WTC11 (cell line): ENCODE results near the gene MRPL14. TPM values are rescaled to one million over a fixed set of nuclear protein-coding genes. Genes with fewer than 3 reads are reported as not detected.

Experiments
- ATAC-seq: fragments of 200-7000 bp; cut with Tn5 transposase; 2 replicates; pipeline ENCODE4 v1.10.0; 2021; ENCODE audit warnings: mild to moderate bottlenecking, moderate library complexity
- CTCF ChIA-PET: fragments of 300-600 bp; sonication (Branson Sonifier 250); formaldehyde crosslinking; loops from one replicate; lab custom pipeline; 2021; ENCODE audit warnings: antibody characterized with exemption; lab: Charles Lee
- POLR2A ChIA-PET: fragments of 350-600 bp; sonication (Branson Sonifier 250); formaldehyde crosslinking; loops from one replicate; lab custom pipeline; 2021; ENCODE audit warnings: antibody characterized with exemption; lab: Charles Lee
- DNase-seq: peaks from one replicate; pipeline ENCODE4 v3.0.0; 2021; ENCODE audit warnings: low spot score
- H3K27ac Mint-ChIP-seq: 2 replicates; pipeline ENCODE4 v1.8.0; 2021; ENCODE audit warnings: mixed read lengths
- H3K27me3 Mint-ChIP-seq: 2 replicates; pipeline ENCODE4 v1.8.0; 2021; ENCODE audit warnings: low read depth, mild to moderate bottlenecking, moderate library complexity, mixed read lengths
- H3K36me3 Mint-ChIP-seq: 2 replicates; pipeline ENCODE4 v1.8.0; 2021; ENCODE audit warnings: mixed read lengths
- H3K4me1 Mint-ChIP-seq: 2 replicates; pipeline ENCODE4 v1.8.0; 2022; ENCODE audit warnings: mixed read lengths
- H3K4me3 Mint-ChIP-seq: 2 replicates; pipeline ENCODE4 v1.8.0; 2021; ENCODE audit warnings: mild to moderate bottlenecking, moderate library complexity, mixed read lengths
- H3K9me3 Mint-ChIP-seq: 2 replicates; pipeline ENCODE4 v1.8.0; 2021; ENCODE audit warnings: mixed read lengths
- CBFB ChIP-seq: sonication (generic); formaldehyde crosslinking; IDR thresholded peaks from 2 replicates; pipeline ENCODE4 v1.8.1; 2022; ENCODE audit warnings: mild to moderate bottlenecking, low read depth, missing genetic modification reagents
- CREB1 ChIP-seq: sonication (generic); formaldehyde crosslinking; IDR thresholded peaks from 2 replicates; pipeline ENCODE4 v1.8.0; 2023; ENCODE audit warnings: mild to moderate bottlenecking, missing genetic modification reagents
- CREM ChIP-seq: sonication (generic); formaldehyde crosslinking; IDR thresholded peaks from 2 replicates; pipeline ENCODE4 v1.8.1; 2022; ENCODE audit warnings: mild to moderate bottlenecking, missing genetic modification reagents, moderate library complexity
- EMX1 ChIP-seq: fragments of 250-450 bp; sonication (Bioruptor Pico); IDR thresholded peaks from 2 replicates; pipeline ENCODE4 v1.8.0; 2021; ENCODE audit warnings: mild to moderate bottlenecking
- GTF2I ChIP-seq: fragments of 250-450 bp; sonication (Bioruptor Pico); conservative IDR thresholded peaks from 2 replicates; pipeline ENCODE4 v1.4.0; 2021; ENCODE audit warnings: mild to moderate bottlenecking
- NFE2L1 ChIP-seq: sonication (generic); formaldehyde crosslinking; IDR thresholded peaks from 2 replicates; pipeline ENCODE4 v1.8.1; 2023; ENCODE audit warnings: missing genetic modification reagents
- RELA ChIP-seq: sonication (generic); formaldehyde crosslinking; IDR thresholded peaks from 2 replicates; pipeline ENCODE4 v1.8.1; 2022; ENCODE audit warnings: missing genetic modification reagents, mild to moderate bottlenecking, borderline replicate concordance
- RORB ChIP-seq: fragments of 250-450 bp; sonication (Bioruptor Pico); IDR thresholded peaks from 2 replicates; pipeline ENCODE4 v1.9.0; 2021; ENCODE audit warnings: mild to moderate bottlenecking
- SP1 ChIP-seq: sonication (generic); formaldehyde crosslinking; conservative IDR thresholded peaks from 2 replicates; pipeline ENCODE4 v1.8.1; 2022; ENCODE audit warnings: missing genetic modification reagents
- ZNF416 ChIP-seq: fragments of 250-450 bp; sonication (Bioruptor Pico); IDR thresholded peaks from 2 replicates; pipeline ENCODE4 v1.9.0; 2021; ENCODE audit warnings: mild to moderate bottlenecking, inconsistent platforms
- ZNF423 ChIP-seq: fragments of 250-450 bp; sonication (Bioruptor Pico); IDR thresholded peaks from 2 replicates; pipeline ENCODE4 v2.1.2; 2022; ENCODE audit warnings: mild to moderate bottlenecking, moderate library complexity
- total RNA-seq: library from RNA; stranded (reverse); gene quantifications from 3 replicates; pipeline ENCODE4 v1.2.3, GENCODE V29; 2021
- TF ChIP-seq, protein P1 (sequence below): sonication (generic); formaldehyde crosslinking; IDR thresholded peaks from 2 replicates; pipeline ENCODE4 v1.8.1; 2023; ENCODE audit warnings: mild to moderate bottlenecking, moderate library complexity, missing genetic modification reagents
- TF ChIP-seq, protein P2 (sequence below): sonication (generic); formaldehyde crosslinking; conservative IDR thresholded peaks from 2 replicates; pipeline ENCODE4 v1.8.1; 2023; ENCODE audit warnings: mild to moderate bottlenecking, low read depth, missing genetic modification reagents, moderate library complexity
- TF ChIP-seq, protein P3 (sequence below): sonication (generic); formaldehyde crosslinking; IDR thresholded peaks from 2 replicates; pipeline ENCODE4 v1.8.1; 2022; ENCODE audit warnings: low read depth, mild to moderate bottlenecking, moderate library complexity, missing genetic modification reagents, borderline replicate concordance
- TF ChIP-seq, protein P4 (sequence below): sonication (generic); formaldehyde crosslinking; IDR thresholded peaks from 2 replicates; pipeline ENCODE4 v1.8.0; 2023; ENCODE audit warnings: missing genetic modification reagents
- TF ChIP-seq, protein P5 (sequence below): sonication (generic); formaldehyde crosslinking; IDR thresholded peaks from 2 replicates; pipeline ENCODE4 v1.8.1; 2022; ENCODE audit warnings: mild to moderate bottlenecking, missing genetic modification reagents, moderate library complexity, borderline replicate concordance
- TF ChIP-seq, protein P6 (sequence below): sonication (generic); formaldehyde crosslinking; IDR thresholded peaks from 2 replicates; pipeline ENCODE4 v1.8.1; 2023; ENCODE audit warnings: mild to moderate bottlenecking, missing genetic modification reagents, moderate library complexity
- TF ChIP-seq, protein P7 (sequence below): fragments of 250-450 bp; sonication (Bioruptor Pico); IDR thresholded peaks from 2 replicates; pipeline ENCODE4 v1.9.0; 2021; ENCODE audit warnings: mild to moderate bottlenecking, borderline replicate concordance

MRPL14 gene
- total RNA-seq, 1 experiment from 2014 or later = 74.2 TPM

DNA sequence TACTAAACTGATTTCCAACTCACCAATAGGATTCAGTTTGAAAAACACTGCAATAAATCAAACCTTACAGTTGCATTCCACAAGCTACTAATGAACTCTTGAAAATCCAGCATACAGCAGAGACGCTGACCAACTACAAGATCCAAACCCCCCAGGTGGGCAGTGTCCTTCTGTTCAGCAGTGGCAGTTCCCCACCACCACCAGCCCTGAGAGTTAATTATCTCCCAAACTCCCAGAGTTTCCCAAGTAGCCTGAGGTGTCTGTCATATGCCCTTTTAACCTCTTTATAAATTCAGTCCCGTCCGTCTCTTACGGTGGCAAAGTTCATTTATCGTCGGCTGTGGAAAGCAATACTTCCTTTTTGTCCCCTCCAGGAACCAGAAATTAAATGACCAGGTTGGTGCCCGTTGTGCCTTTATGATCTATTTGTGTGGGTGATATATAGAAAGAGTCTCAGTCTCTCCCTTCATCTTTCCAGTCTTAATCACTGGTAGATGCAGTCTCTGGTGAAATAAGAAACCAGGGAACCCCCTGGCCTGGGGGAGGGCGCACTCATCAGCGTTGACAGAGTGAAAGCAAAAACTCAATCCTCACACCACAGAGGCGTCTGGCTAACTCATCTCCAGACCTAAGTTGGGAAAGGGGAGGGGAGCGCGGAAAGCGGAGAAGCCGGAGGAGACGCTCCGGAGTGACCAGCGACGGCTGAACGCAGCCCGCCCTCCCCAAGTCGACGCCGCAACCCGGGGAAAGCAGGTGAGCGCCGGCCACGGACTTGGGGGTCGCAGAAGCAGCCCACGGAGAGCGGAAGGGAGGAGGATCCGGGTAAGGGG lies 717 bp downstream of the MRPL14 start:
- peak; percentile 48 for ATAC-seq
- CTCF ChIA-PET = interaction anchor here (1.0 to 1.6 kb wide), 7 partner anchors 12 to 186 kb away, joined by 3 to 5 read pairs (median 4); no protein-coding TSS in a partner anchor
- H3K9me3 Mint-ChIP-seq = no peaks in the 10 kb centered on the region

DNA sequence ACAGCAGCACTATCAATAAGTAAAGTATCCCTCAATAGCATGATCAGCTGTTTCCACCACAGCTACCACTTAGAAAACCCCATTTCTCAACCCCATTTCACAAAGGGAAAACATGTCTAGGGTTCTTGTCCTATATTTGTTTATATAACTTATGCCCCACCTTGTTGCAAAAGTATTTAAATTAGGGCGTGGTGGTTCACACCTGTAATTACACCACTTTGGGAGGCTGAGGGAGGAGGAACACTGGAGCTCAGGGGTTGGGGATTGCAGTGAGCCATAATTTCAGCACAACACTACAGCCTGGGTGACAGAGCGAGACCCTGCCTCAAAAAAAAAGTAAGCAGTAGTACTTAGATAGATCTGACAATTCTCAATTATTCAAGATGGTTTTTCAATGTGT lies 3.7 kb downstream of the MRPL14 start:
- no peaks in the 10 kb centered on the region for H3K9me3 Mint-ChIP-seq
- ATAC-seq (no peak), DNase-seq (no peak)
- H3K27ac Mint-ChIP-seq = peak overlapping the region; percentile 87
- ChIA-PET CTCF (interaction anchor here (0.8 to 0.9 kb wide), 2 partner anchors 27 to 111 kb away, joined by 3 to 4 read pairs; no protein-coding TSS in a partner anchor), POLR2A (interaction anchor here (0.6 to 0.9 kb wide), 2 partner anchors 71 to 1032 kb away, joined by 3 to 8 read pairs; no protein-coding TSS in a partner anchor)
- H3K4me3 Mint-ChIP-seq = no peak overlapping the region
- H3K4me1 Mint-ChIP-seq = peaks cover 63% of the 10 kb centered on the region
- H3K27me3 Mint-ChIP-seq = no peaks in the 10 kb centered on the region
- peaks cover 2% of the 10 kb centered on the region for H3K36me3 Mint-ChIP-seq
- TF ChIP-seq, protein P1, sequence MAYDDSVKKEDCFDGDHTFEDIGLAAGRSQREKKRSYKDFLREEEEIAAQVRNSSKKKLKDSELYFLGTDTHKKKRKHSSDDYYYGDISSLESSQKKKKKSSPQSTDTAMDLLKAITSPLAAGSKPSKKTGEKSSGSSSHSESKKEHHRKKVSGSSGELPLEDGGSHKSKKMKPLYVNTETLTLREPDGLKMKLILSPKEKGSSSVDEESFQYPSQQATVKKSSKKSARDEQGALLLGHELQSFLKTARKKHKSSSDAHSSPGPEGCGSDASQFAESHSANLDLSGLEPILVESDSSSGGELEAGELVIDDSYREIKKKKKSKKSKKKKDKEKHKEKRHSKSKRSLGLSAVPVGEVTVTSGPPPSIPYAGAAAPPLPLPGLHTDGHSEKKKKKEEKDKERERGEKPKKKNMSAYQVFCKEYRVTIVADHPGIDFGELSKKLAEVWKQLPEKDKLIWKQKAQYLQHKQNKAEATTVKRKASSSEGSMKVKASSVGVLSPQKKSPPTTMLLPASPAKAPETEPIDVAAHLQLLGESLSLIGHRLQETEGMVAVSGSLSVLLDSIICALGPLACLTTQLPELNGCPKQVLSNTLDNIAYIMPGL (CRISPR knock-in tag) = no peak
- TF ChIP-seq, protein P2, sequence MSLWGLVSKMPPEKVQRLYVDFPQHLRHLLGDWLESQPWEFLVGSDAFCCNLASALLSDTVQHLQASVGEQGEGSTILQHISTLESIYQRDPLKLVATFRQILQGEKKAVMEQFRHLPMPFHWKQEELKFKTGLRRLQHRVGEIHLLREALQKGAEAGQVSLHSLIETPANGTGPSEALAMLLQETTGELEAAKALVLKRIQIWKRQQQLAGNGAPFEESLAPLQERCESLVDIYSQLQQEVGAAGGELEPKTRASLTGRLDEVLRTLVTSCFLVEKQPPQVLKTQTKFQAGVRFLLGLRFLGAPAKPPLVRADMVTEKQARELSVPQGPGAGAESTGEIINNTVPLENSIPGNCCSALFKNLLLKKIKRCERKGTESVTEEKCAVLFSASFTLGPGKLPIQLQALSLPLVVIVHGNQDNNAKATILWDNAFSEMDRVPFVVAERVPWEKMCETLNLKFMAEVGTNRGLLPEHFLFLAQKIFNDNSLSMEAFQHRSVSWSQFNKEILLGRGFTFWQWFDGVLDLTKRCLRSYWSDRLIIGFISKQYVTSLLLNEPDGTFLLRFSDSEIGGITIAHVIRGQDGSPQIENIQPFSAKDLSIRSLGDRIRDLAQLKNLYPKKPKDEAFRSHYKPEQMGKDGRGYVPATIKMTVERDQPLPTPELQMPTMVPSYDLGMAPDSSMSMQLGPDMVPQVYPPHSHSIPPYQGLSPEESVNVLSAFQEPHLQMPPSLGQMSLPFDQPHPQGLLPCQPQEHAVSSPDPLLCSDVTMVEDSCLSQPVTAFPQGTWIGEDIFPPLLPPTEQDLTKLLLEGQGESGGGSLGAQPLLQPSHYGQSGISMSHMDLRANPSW (CRISPR knock-in tag) = no peak
- TF ChIP-seq, protein P3, sequence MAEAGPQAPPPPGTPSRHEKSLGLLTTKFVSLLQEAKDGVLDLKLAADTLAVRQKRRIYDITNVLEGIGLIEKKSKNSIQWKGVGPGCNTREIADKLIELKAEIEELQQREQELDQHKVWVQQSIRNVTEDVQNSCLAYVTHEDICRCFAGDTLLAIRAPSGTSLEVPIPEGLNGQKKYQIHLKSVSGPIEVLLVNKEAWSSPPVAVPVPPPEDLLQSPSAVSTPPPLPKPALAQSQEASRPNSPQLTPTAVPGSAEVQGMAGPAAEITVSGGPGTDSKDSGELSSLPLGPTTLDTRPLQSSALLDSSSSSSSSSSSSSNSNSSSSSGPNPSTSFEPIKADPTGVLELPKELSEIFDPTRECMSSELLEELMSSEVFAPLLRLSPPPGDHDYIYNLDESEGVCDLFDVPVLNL (CRISPR knock-in tag) = no peak
- TF ChIP-seq, protein P4, sequence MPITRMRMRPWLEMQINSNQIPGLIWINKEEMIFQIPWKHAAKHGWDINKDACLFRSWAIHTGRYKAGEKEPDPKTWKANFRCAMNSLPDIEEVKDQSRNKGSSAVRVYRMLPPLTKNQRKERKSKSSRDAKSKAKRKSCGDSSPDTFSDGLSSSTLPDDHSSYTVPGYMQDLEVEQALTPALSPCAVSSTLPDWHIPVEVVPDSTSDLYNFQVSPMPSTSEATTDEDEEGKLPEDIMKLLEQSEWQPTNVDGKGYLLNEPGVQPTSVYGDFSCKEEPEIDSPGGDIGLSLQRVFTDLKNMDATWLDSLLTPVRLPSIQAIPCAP = no peak
- TF ChIP-seq NFE2L1 (no peak), CBFB (no peak), CREM (CRISPR knock-in tag) (no peak), ZNF416 (CRISPR knock-in tag) (no peak), ZNF423 (CRISPR knock-in tag) (no peak), CREB1 (CRISPR knock-in tag) (no peak), GTF2I (no peak), EMX1 (CRISPR knock-in tag) (no peak)
- TF ChIP-seq, protein P5, sequence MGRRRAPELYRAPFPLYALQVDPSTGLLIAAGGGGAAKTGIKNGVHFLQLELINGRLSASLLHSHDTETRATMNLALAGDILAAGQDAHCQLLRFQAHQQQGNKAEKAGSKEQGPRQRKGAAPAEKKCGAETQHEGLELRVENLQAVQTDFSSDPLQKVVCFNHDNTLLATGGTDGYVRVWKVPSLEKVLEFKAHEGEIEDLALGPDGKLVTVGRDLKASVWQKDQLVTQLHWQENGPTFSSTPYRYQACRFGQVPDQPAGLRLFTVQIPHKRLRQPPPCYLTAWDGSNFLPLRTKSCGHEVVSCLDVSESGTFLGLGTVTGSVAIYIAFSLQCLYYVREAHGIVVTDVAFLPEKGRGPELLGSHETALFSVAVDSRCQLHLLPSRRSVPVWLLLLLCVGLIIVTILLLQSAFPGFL (CRISPR knock-in tag) = no peak
- TF ChIP-seq, protein P6, sequence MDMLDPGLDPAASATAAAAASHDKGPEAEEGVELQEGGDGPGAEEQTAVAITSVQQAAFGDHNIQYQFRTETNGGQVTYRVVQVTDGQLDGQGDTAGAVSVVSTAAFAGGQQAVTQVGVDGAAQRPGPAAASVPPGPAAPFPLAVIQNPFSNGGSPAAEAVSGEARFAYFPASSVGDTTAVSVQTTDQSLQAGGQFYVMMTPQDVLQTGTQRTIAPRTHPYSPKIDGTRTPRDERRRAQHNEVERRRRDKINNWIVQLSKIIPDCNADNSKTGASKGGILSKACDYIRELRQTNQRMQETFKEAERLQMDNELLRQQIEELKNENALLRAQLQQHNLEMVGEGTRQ (CRISPR knock-in tag) = no peak
- TF ChIP-seq, protein P7, sequence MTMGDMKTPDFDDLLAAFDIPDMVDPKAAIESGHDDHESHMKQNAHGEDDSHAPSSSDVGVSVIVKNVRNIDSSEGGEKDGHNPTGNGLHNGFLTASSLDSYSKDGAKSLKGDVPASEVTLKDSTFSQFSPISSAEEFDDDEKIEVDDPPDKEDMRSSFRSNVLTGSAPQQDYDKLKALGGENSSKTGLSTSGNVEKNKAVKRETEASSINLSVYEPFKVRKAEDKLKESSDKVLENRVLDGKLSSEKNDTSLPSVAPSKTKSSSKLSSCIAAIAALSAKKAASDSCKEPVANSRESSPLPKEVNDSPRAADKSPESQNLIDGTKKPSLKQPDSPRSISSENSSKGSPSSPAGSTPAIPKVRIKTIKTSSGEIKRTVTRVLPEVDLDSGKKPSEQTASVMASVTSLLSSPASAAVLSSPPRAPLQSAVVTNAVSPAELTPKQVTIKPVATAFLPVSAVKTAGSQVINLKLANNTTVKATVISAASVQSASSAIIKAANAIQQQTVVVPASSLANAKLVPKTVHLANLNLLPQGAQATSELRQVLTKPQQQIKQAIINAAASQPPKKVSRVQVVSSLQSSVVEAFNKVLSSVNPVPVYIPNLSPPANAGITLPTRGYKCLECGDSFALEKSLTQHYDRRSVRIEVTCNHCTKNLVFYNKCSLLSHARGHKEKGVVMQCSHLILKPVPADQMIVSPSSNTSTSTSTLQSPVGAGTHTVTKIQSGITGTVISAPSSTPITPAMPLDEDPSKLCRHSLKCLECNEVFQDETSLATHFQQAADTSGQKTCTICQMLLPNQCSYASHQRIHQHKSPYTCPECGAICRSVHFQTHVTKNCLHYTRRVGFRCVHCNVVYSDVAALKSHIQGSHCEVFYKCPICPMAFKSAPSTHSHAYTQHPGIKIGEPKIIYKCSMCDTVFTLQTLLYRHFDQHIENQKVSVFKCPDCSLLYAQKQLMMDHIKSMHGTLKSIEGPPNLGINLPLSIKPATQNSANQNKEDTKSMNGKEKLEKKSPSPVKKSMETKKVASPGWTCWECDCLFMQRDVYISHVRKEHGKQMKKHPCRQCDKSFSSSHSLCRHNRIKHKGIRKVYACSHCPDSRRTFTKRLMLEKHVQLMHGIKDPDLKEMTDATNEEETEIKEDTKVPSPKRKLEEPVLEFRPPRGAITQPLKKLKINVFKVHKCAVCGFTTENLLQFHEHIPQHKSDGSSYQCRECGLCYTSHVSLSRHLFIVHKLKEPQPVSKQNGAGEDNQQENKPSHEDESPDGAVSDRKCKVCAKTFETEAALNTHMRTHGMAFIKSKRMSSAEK (CRISPR knock-in tag) = no peak

More for the DNA sequence above, 717 bp downstream of the MRPL14 start:
- peak overlapping the region; percentile 39 for H3K27ac Mint-ChIP-seq
- H3K27me3 Mint-ChIP-seq = no peaks in the 10 kb centered on the region; the same call in 1 of the 2 replicates
- H3K36me3 Mint-ChIP-seq = peaks cover 2% of the 10 kb centered on the region
- H3K4me1 Mint-ChIP-seq = peaks cover 57% of the 10 kb centered on the region
- H3K4me3 Mint-ChIP-seq = peak overlapping the region; percentile 98
- POLR2A ChIA-PET = interaction anchor here (0.6 to 1.0 kb wide), 2 partner anchors 120 to 339 kb away, joined by 3 to 6 read pairs; partner anchors contain the start of gene HSP90AB1
- peak; percentile 63 for DNase-seq
- peak; percentile 4; the same call in 1 of the 2 replicates for TF ChIP-seq SP1 (CRISPR knock-in tag)
- TF ChIP-seq RELA (CRISPR knock-in tag) = no peak
- no peak for TF ChIP-seq CBFB
- TF ChIP-seq RORB (CRISPR knock-in tag) = no peak
